ENCODE results near the gene NSD1. TPM values are rescaled to one million over a fixed set of nuclear protein-coding genes. Genes with fewer than 3 reads are reported as not detected.

The NSD1 gene
- total and polyA plus RNA-seq, 7 donors: 6.0 to 56.2 (median 38.5) TPM

DNA sequence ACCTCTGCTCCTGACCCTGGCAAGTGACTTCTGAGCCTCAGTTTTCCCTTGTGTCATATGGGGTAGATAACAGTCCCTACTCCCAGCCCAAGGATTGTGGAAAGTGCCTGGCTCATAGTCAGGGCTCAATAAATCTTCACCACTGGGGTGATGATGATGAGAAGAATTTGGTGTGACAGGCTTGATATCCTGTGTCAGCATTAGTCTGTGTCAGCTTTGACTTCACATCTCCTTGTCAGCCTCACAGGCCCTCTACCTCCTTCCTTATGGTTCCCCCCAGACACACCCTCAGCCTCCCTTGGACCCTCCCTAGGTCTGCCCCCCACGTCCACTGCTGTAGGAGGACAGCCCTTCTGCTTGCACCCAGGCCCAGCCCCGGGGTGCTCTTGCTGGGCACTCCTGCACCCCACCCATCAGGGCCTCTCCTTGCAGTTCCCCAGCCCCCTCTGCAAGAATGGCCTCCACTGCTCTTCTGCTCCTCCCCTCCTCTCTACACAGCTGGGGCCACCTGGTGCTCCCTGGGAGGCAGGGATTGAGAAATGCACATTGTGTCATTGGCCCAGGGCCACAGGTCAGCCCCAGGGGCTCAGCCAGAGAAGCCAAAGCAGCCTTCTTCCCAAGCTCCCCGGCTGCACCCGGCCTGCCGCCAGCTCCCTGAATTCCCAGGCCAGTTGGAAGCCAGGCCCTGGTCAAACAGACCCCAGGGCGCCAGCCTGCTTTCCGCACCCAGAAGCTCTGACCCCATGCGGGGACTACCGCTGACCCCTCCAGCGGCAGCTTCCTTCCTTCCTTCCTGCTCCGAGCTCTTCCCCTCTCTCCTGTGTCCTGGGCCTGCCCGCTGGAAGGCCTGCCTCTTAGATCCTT is 39.1 kb upstream of the NSD1 start:
- TF ChIP-seq, protein P1, sequence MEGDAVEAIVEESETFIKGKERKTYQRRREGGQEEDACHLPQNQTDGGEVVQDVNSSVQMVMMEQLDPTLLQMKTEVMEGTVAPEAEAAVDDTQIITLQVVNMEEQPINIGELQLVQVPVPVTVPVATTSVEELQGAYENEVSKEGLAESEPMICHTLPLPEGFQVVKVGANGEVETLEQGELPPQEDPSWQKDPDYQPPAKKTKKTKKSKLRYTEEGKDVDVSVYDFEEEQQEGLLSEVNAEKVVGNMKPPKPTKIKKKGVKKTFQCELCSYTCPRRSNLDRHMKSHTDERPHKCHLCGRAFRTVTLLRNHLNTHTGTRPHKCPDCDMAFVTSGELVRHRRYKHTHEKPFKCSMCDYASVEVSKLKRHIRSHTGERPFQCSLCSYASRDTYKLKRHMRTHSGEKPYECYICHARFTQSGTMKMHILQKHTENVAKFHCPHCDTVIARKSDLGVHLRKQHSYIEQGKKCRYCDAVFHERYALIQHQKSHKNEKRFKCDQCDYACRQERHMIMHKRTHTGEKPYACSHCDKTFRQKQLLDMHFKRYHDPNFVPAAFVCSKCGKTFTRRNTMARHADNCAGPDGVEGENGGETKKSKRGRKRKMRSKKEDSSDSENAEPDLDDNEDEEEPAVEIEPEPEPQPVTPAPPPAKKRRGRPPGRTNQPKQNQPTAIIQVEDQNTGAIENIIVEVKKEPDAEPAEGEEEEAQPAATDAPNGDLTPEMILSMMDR (IDR thresholded peaks at IDR 0.05): no peak
- ATAC-seq (peak; percentile 33 to 77 (median 64)), DNase-seq (peak; percentile 82 to 91)
- no peak overlapping the region for H3K27ac ChIP-seq
- H3K27me3 ChIP-seq (ENCODE audit: insufficient read depth in 3 of 3, low read length in 2 of 3): peaks cover 0 to 28% (median 2%) of the 10 kb centered on the region in 3 donors
- no peak overlapping the region for H3K4me3 ChIP-seq
- H3K4me1 ChIP-seq: peaks cover 5% of the 10 kb centered on the region
- no peaks in the 10 kb centered on the region for H3K9me3 ChIP-seq
- intact Hi-C loops (cut with DNase I): no loop called here
- WGBS, 3 donors: 27 to 37% (median 34%) methylated on average over 12 of the region's 12 CpGs
- H3K36me3 ChIP-seq (ENCODE audit: insufficient read depth in 1 of 2, low read depth in 1 of 2): no peaks in the 10 kb centered on the region

DNA sequence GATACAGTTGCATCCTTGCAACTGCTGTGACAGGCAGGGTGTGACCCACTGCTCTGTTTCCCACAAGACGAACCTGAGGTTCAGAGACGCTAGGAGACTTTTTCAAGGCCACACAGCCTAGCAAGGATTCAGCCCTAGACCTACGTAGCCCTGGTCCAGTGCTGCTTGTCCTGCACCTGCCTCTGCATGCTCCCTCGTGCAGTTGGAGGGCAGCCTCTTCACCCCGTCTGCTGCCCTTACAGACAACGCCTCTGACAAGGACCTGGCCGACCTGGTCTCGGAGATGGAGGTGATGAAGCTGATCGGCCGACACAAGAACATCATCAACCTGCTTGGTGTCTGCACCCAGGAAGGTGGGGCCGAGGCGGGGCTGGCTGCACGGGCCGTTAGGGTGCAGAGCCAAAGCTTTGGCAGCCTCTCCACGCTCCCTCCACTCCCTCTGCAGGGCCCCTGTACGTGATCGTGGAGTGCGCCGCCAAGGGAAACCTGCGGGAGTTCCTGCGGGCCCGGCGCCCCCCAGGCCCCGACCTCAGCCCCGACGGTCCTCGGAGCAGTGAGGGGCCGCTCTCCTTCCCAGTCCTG is 38.4 kb upstream of the NSD1 start:
- Histone ChIP-seq H3K4me1 (peaks cover 5% of the 10 kb centered on the region), H3K36me3 (ENCODE audit: insufficient read depth in 1 of 2, low read depth in 1 of 2) (no peaks in the 10 kb centered on the region), H3K27me3 (ENCODE audit: insufficient read depth in 3 of 3, low read length in 2 of 3) (peaks cover 0 to 25% (median 2%) of the 10 kb centered on the region in 3 donors), H3K27ac (no peak overlapping the region), H3K9me3 (no peaks in the 10 kb centered on the region), H3K4me3 (no peak overlapping the region)
- no peak for DNase-seq
- intact Hi-C loops (cut with DNase I): no loop called here
- 57 to 65% (median 62%) methylated on average over 28 of the region's 28 CpGs for WGBS, 3 donors
- TF ChIP-seq, protein P1 (IDR thresholded peaks at IDR 0.05): no peak
- ATAC-seq: no peak

DNA sequence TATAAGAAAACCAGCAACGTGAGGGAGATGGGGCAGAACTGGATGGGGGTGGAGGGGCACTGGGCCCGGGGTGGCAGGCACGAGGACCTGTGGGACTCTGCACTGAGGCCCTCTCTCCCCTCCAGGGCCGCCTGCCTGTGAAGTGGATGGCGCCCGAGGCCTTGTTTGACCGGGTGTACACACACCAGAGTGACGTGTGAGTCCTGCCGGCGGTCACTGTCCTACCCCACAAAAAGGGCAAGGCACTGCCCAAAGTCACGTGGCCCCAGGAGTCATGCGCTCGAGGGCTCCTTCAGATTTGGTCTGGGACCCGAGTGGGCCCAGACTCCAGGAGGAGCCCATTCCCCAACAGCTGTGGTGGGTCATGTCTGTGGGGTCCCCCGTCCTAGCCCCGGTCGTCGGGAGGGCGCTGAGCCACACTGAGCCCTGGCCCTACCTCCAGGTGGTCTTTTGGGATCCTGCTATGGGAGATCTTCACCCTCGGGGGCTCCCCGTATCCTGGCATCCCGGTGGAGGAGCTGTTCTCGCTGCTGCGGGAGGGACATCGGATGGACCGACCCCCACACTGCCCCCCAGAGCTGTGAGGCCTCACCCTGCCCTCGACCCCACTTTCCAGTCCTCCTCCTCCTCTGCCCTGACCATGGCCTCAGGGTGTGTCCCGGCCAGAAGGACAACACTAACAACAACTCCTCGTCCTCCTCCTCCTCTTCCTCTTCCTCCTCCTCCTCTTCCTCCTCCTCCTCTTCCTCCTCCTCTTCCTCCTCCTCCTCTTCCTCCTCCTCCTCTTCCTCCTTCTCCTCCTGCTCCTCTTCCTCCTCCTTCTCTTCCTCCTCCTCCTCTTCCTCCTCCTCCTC is 37.2 kb upstream of the NSD1 start:
- Histone ChIP-seq H3K36me3 (ENCODE audit: insufficient read depth in 1 of 2, low read depth in 1 of 2) (no peaks in the 10 kb centered on the region), H3K4me1 (peaks cover 5% of the 10 kb centered on the region), H3K27ac (no peak overlapping the region), H3K27me3 (ENCODE audit: insufficient read depth in 3 of 3, low read length in 2 of 3) (peaks cover 0 to 23% (median 2%) of the 10 kb centered on the region in 3 donors), H3K9me3 (no peaks in the 10 kb centered on the region), H3K4me3 (no peak overlapping the region)
- TF ChIP-seq, protein P1 (IDR thresholded peaks at IDR 0.05): no peak
- intact Hi-C loops (cut with DNase I): no loop called here
- DNase-seq: peak in 1 of 2 donors; percentile 52
- no peak for ATAC-seq
- 56 to 77% (median 59%) methylated on average over 26 to 29 of the region's 29 CpGs for WGBS, 3 donors

DNA sequence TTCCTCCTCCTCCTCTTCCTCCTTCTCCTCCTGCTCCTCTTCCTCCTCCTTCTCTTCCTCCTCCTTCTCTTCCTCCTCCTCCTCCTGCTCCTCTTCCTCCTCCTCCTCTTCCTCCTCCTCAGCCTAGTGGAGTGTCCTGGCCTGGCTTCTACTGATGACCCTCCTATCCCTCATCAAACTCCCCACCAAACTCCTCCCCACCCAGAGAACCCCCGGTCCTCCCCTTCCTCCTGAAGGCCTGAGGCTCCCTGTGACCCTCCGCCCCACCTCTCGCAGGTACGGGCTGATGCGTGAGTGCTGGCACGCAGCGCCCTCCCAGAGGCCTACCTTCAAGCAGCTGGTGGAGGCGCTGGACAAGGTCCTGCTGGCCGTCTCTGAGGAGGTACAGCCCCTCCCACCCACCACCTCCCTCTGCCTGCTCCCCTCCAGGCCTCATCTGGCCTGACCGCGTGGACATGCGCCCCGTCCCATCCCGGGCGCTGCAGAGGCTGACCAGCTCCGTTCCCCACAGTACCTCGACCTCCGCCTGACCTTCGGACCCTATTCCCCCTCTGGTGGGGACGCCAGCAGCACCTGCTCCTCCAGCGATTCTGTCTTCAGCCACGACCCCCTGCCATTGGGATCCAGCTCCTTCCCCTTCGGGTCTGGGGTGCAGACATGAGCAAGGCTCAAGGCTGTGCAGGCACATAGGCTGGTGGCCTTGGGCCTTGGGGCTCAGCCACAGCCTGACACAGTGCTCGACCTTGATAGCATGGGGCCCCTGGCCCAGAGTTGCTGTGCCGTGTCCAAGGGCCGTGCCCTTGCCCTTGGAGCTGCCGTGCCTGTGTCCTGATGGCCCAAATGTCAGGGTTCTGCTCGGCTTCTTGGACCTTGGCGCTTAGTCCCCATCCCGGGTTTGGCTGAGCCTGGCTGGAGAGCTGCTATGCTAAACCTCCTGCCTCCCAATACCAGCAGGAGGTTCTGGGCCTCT is 36.3 kb upstream of the NSD1 start:
- H3K4me1 ChIP-seq: peaks cover 5% of the 10 kb centered on the region
- no peaks in the 10 kb centered on the region for H3K36me3 ChIP-seq (ENCODE audit: insufficient read depth in 1 of 2, low read depth in 1 of 2)

More for the DNA sequence above, 36.3 kb upstream of the NSD1 start:
- TF ChIP-seq, protein P1 (IDR thresholded peaks at IDR 0.05): no peak
- Histone ChIP-seq H3K4me3 (no peak overlapping the region), H3K27me3 (ENCODE audit: insufficient read depth in 3 of 3, low read length in 2 of 3) (peaks cover 0 to 17% (median 2%) of the 10 kb centered on the region in 3 donors), H3K9me3 (no peaks in the 10 kb centered on the region), H3K27ac (no peak overlapping the region)
- peak in 1 of 2 donors; percentile 47 for DNase-seq
- 67 to 85% (median 71%) methylated on average over 30 of the region's 30 CpGs for WGBS, 3 donors
- ATAC-seq: no peak
- intact Hi-C loops (cut with DNase I): no loop called here
